GM12878 (cell line): ENCODE measurements around the gene SYCE1L. TPM values are rescaled to one million over a fixed set of nuclear protein-coding genes. Genes with fewer than 3 reads are reported as not detected.
A peak's percentile ranks its signal among the peaks of the same experiment; 100 is the strongest.

Experiments used
- ATAC-seq: fragments of 200-7000 bp; cut with Tn5 transposase; 3 replicates; pipeline ENCODE4 v1.9.1; 2020; ENCODE audit warnings: mild to moderate bottlenecking, moderate library complexity
- BruUV-seq: library from RNA; stranded (reverse); fragments of 400-500 nt; replicated peaks from 2 replicates; lab custom pipeline; 2021; lab: Mats Ljungman, UMichigan
- CTCF ChIA-PET: fragments of 300-600 bp; sonication (Branson Sonifier 250); formaldehyde crosslinking; extraction: SDS; loops from one replicate; lab custom pipeline; 2021; ENCODE audit warnings: inconsistent platforms; lab: Yijun Ruan, JAX
- POLR2A ChIA-PET: fragments of 350-600 bp; formaldehyde crosslinking; extraction: SDS; loops from one replicate; lab custom pipeline; 2021; ENCODE audit warnings: inconsistent platforms; lab: Charles Lee
- RAD21 ChIA-PET: fragments of 300-600 bp; sonication (Branson Sonifier 250); formaldehyde crosslinking; loops from one replicate; lab custom pipeline; 2023; ENCODE audit warnings: antibody characterized with exemption; ENCODE audit not compliant: unreplicated experiment; lab: Charles Lee
- SMC1A ChIA-PET: fragments of 300-600 bp; sonication (Branson Sonifier 250); formaldehyde crosslinking; loops from one replicate; lab custom pipeline; 2023; ENCODE audit not compliant: unreplicated experiment, uncharacterized antibody; lab: Charles Lee
- DNase-seq: peaks from one replicate; pipeline ENCODE4 v3.0.0-alpha.2; 2011; ENCODE audit warnings: low read depth, low spot score
- FAIRE-seq: peaks from 3 replicates; lab custom pipeline; 2011; peaks lifted over from hg19 to GRCh38; lab: Jason Lieb, UNC
- H2AFZ ChIP-seq: 2 replicates; pipeline ENCODE4 v1.6.0; 2011; ENCODE audit warnings: low read depth, low read length, control low read depth; ENCODE audit not compliant: control insufficient read depth
- H3K27ac ChIP-seq: 2 replicates; pipeline ENCODE4 v1.5.1; 2011; ENCODE audit warnings: control low read depth; ENCODE audit not compliant: control insufficient read depth, insufficient read depth
- H3K27me3 ChIP-seq, 2 experiments: replicated peaks in 1 of 2; 2 replicates each; pipeline versions ENCODE4 v1.6.0 to v1.6.1; 2011; ENCODE audit warnings: low read length in 1 of 2; ENCODE audit not compliant: control insufficient read depth in 2 of 2, insufficient read depth in 2 of 2
- H3K36me3 ChIP-seq, 2 experiments: 2 replicates each; pipeline ENCODE4 v1.5.1; 2011; ENCODE audit warnings: low read length in 1 of 2; ENCODE audit not compliant: control insufficient read depth in 2 of 2, insufficient read depth in 2 of 2
- H3K4me1 ChIP-seq: 2 replicates; pipeline ENCODE4 v1.6.1; 2011; ENCODE audit warnings: mild to moderate bottlenecking, low read length, moderate library complexity, mixed read lengths; ENCODE audit not compliant: control insufficient read depth, insufficient read depth
- H3K4me2 ChIP-seq: 2 replicates; pipeline ENCODE4 v1.6.0; 2011; ENCODE audit warnings: control low read depth; ENCODE audit not compliant: control insufficient read depth, insufficient read depth
- H3K4me3 ChIP-seq: fragments of 200-600 bp; sonication (generic); 2 replicates; pipeline ENCODE4 v1.5.1; 2016
- H3K79me2 ChIP-seq: 2 replicates; pipeline ENCODE4 v1.6.0; 2011; ENCODE audit warnings: low read length; ENCODE audit not compliant: control insufficient read depth, insufficient read depth
- H3K9ac ChIP-seq: 2 replicates; pipeline ENCODE4 v1.8.0; 2011; ENCODE audit warnings: low read length, control low read depth, mixed read lengths; ENCODE audit not compliant: control insufficient read depth, insufficient read depth
- H3K9me3 ChIP-seq: replicated peaks from 3 replicates; pipeline ENCODE4 v1.5.1; 2011; ENCODE audit warnings: mild to moderate bottlenecking, low read length; ENCODE audit not compliant: control insufficient read depth, insufficient read depth
- H4K20me1 ChIP-seq: 2 replicates; pipeline ENCODE4 v1.6.0; 2011; ENCODE audit not compliant: control insufficient read depth, insufficient read depth
- CTCF ChIP-seq, 3 experiments: IDR thresholded peaks in 2 of 3; conservative IDR thresholded peaks in 1 of 3; 2 replicates each; pipeline ENCODE4 v1.5.1; 2011; ENCODE audit warnings: low read depth in 3 of 3, low read length in 3 of 3, mild to moderate bottlenecking in 3 of 3, control low read depth in 2 of 3, moderate library complexity in 2 of 3, inconsistent platforms in 1 of 3, mixed read lengths in 1 of 3; ENCODE audit not compliant: control insufficient read depth in 2 of 3, insufficient read depth in 1 of 3; ENCODE audit errors: extremely low read depth in 1 of 3
- RAD21 ChIP-seq: IDR thresholded peaks from 2 replicates; pipeline ENCODE4 v1.6.1; 2011; ENCODE audit warnings: mild to moderate bottlenecking, low read depth, low read length, moderate library complexity; ENCODE audit not compliant: insufficient read depth
- SMC3 ChIP-seq: IDR thresholded peaks from 2 replicates; pipeline ENCODE4 v1.6.1; 2011; ENCODE audit warnings: low read length, improper control_type of control experiment, borderline replicate concordance
- TAF1 ChIP-seq: IDR thresholded peaks from 2 replicates; pipeline ENCODE4 v1.6.1; 2011; ENCODE audit warnings: mild to moderate bottlenecking, low read depth, low read length, borderline replicate concordance
- ZNF384 ChIP-seq: IDR thresholded peaks from 2 replicates; pipeline ENCODE4 v1.6.1; 2012; ENCODE audit warnings: low read depth, mild to moderate bottlenecking, low read length, improper control_type of control experiment, borderline replicate concordance
- WGBS: methylation state at CpG from one replicate; pipeline ENCODE4 v1.1.6; 2016; ENCODE audit warnings: low lambda C conversion rate; ENCODE audit not compliant: insufficient replicate concordance, insufficient coverage; ENCODE audit errors: missing lambda C conversion rate; 5-methylcytosine and 5-hydroxymethylcytosine counted together
- in situ Hi-C: fragments of 300-500 bp; cut with MboI; formaldehyde crosslinking; loops from 9 replicates; pipeline ENCODE4 v1.14.3; 2018; ENCODE audit warnings: mixed read lengths
- intact Hi-C: fragments of 100-400 bp; cut with micrococcal nuclease; formaldehyde crosslinking; loops from one replicate; pipeline ENCODE4 v1.14.2; 2022; ENCODE audit not compliant: unreplicated experiment
- polyA plus RNA-seq, 11 experiments: library from polyadenylated mRNA; depleted of rRNA in 4 of 11; unstranded in 6 of 11; stranded (reverse) in 5 of 11; fragments of >200 nt; fragmentation: Nextera tagmentation in 4 of 11; fragmentation: Illumina TruSeq in 1 of 11; extraction: Ambion mirVana in 4 of 11; extraction: Trizol in 1 of 11; gene quantifications; 1 replicate in 1 of 11; 2 replicates in 10 of 11; pipeline versions ENCODE4 v1.2.1 to v1.2.3, GENCODE V29; 2011 to 2016; ENCODE audit warnings: inconsistent platforms in 2 of 11, missing spikeins in 2 of 11, low read depth in 1 of 11
- total RNA-seq, 4 experiments: library from RNA; depleted of rRNA in 3 of 4; stranded (reverse); fragments of >200 nt in 3 of 4; fragmentation: Illumina TruSeq in 1 of 4; extraction: Trizol in 1 of 4; gene quantifications; 2 replicates each; pipeline versions ENCODE4 v1.2.1 to v1.2.3, GENCODE V29; 2013 to 2021

Gene SYCE1L
- total and polyA plus RNA-seq, 10 of the 15 experiments (the other 5 are each of a cell fraction or from before 2014, with no cell fraction given): 0.35 to 4.6 (median 0.91) TPM; not detected in 5

- H3K4me2 ChIP-seq: no peak overlapping the region
- FAIRE-seq (no peak), ATAC-seq (no peak), DNase-seq (no peak)
- no peaks in the 10 kb centered on the region for H3K4me1 ChIP-seq
- H3K27me3 ChIP-seq: no peaks in the 10 kb centered on the region
- H4K20me1 ChIP-seq: no peaks in the 10 kb centered on the region
- CTCF ChIA-PET: interaction anchor here (0.7 to 3.9 kb wide), 7 partner anchors 8 to 1382 kb away, joined by 3 to 32 read pairs (median 3); no protein-coding TSS in a partner anchor
- RAD21 ChIA-PET: no interaction called here
- H3K9ac ChIP-seq: no peak overlapping the region
- H2AFZ ChIP-seq: no peak overlapping the region
- no peaks in the 10 kb centered on the region for H3K36me3 ChIP-seq
- TF ChIP-seq RAD21 (no peak), ZNF384 (no peak)
- H3K9me3 ChIP-seq: no peaks in the 10 kb centered on the region
- 64% methylated on average over 4 of the region's 4 CpGs for WGBS
- no TSS peak for BruUV-seq
- SMC1A ChIA-PET: interaction anchor here (0.6 to 1.6 kb wide), 3 partner anchors 11 to 515 kb away, joined by 3 to 5 read pairs (median 3); no protein-coding TSS in a partner anchor
- H3K4me3 ChIP-seq: no peak overlapping the region
- intact Hi-C loops: loop anchor here (10.0 kb wide), 1 partner anchor 894 kb away; the partner anchor contains the start of gene CNTNAP4
- POLR2A ChIA-PET: no interaction called here
- in situ Hi-C loops: loop anchor here (10.0 kb wide), 1 partner anchor 504 kb away; no protein-coding TSS in a partner anchor
- no peak overlapping the region for H3K27ac ChIP-seq
- no peaks in the 10 kb centered on the region for H3K79me2 ChIP-seq
Observed at GRCh38 chr16:77168901-77169300, 30.3 kb upstream of the SYCE1L start.

DNA sequence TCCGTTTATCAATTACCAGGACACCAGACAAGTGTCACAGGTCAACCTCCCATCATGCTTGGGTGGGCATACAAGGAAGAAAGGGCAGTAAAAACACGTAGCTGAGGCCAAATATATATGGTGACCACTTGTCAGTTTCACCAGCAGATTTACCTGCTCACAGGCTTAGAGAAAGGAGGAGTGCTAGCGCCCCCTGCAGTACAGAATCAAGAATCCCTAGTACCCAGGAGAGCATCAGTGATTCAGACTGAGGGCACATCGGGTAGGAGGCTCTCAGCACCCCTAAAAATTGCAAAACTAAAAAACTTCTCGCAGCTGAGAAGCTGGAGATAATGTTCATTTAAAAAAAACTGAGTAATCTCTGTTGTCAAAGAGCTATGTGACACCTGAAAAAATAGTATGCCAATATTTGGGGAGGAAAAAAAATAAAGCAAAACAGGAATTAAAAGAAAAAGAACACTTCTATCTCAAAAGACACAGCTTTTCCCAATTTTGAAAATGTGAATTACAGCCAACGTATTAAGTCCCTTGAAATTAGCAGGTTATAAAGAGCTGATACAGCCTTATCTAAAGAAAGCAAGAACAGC, 29.5 kb upstream of the SYCE1L start:
- ChIA-PET POLR2A (no interaction called here), CTCF (interaction anchor here (0.7 to 4.6 kb wide), 29 partner anchors 10 to 1765 kb away, joined by 3 to 32 read pairs (median 4); no protein-coding TSS in a partner anchor), RAD21 (interaction anchor here (0.7 to 1.6 kb wide), 2 partner anchors 11 to 467 kb away, joined by 3 to 4 read pairs; no protein-coding TSS in a partner anchor), SMC1A (interaction anchor here (0.6 to 2.7 kb wide), 10 partner anchors 10 to 1384 kb away, joined by 3 to 13 read pairs (median 3); no protein-coding TSS in a partner anchor)
- intact Hi-C loops: loop anchor here (2.0 to 10.0 kb wide), 4 partner anchors 502 to 1381 kb away; partner anchors contain the start of gene CNTNAP4
- Histone ChIP-seq H3K27me3 (no peaks in the 10 kb centered on the region), H4K20me1 (no peaks in the 10 kb centered on the region), H3K27ac (no peak overlapping the region), H2AFZ (no peak overlapping the region), H3K4me3 (no peak overlapping the region), H3K4me2 (no peak overlapping the region), H3K9ac (no peak overlapping the region), H3K79me2 (no peaks in the 10 kb centered on the region), H3K9me3 (no peaks in the 10 kb centered on the region), H3K4me1 (no peaks in the 10 kb centered on the region), H3K36me3 (no peaks in the 10 kb centered on the region)
- ATAC-seq: peak; percentile 92
- TF ChIP-seq CTCF (IDR thresholded peaks at IDR 0.05 in 2 of 3, conservative IDR thresholded peaks at IDR 0.05 in 1 of 3; ENCODE audit: control insufficient read depth in 2 of 3, extremely low read depth in 1 of 3, insufficient read depth in 1 of 3, low read depth in 3 of 3, low read length in 3 of 3): peak; percentile 54 to 71 (median 66)
- no peak for TF ChIP-seq TAF1
- TF ChIP-seq SMC3: peak; percentile 37; the same call in 1 of the 2 replicates
- peak; percentile 64 for TF ChIP-seq RAD21
- BruUV-seq: no TSS peak
- in situ Hi-C loops: loop anchor here (5.0 to 10.0 kb wide), 2 partner anchors 505 to 1382 kb away; no protein-coding TSS in a partner anchor
- no peak for FAIRE-seq
- no peak for DNase-seq
- 22% methylated on average over 6 of the region's 6 CpGs for WGBS
